ENCODE data around the gene PSEN1.

The PSEN1 gene

DNA sequence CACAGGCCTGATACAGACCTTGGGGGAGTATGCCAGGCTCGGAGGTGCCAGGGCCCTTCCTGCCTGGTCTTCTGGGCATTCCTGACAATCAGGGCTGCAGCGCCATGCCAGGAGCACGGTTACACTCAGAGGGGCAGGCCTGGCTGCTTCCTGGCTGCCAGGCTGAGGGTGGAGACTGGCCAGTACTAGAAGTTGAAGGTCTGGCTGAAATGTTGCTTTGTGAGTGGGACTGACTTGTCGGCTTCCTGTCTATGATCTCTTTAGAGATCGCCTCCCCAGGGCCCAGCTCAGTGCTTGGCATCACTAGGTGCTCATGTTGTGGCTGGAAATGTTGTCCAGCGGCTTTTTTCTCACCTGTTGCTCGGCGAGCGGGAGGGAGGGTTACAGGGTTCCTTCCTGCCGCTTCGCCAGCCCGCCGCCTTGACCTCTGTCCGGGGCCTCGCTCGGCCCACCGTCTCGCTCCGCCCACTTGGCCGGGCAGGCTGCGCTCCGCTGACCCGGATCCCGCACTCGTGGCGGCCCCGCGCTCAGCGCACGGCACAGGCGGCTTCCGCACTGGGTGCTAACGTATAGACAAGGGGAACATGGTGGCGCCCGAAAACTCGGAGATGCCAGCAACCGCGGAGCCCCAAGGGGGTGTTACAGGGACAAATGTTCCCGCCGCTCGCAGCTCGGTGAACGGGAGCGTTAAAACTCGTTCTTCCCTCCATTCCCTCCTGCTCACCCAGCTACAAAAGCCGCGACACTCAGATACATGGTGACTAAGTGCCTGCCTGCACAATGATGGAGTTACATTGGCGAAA lies 133.6 kb downstream of the PSEN1 start:
- no peaks in the 10 kb centered on the region for H3K27me3 ChIP-seq (ENCODE audit: insufficient read depth, low read depth)
- H3K4me3 ChIP-seq (IDR thresholded peaks at IDR 0.05; ENCODE audit: insufficient read depth, low read depth, low read length) = no peak overlapping the region
- no peaks in the 10 kb centered on the region for H3K4me1 ChIP-seq (ENCODE audit: low read depth, poor library complexity, severe bottlenecking)
- no peak overlapping the region for H3K9ac ChIP-seq
- no peaks in the 10 kb centered on the region for H4K20me1 ChIP-seq (ENCODE audit: insufficient read depth)
- no peaks in the 10 kb centered on the region for H3K36me3 ChIP-seq (ENCODE audit: insufficient read depth)
- TF ChIP-seq, protein P1, sequence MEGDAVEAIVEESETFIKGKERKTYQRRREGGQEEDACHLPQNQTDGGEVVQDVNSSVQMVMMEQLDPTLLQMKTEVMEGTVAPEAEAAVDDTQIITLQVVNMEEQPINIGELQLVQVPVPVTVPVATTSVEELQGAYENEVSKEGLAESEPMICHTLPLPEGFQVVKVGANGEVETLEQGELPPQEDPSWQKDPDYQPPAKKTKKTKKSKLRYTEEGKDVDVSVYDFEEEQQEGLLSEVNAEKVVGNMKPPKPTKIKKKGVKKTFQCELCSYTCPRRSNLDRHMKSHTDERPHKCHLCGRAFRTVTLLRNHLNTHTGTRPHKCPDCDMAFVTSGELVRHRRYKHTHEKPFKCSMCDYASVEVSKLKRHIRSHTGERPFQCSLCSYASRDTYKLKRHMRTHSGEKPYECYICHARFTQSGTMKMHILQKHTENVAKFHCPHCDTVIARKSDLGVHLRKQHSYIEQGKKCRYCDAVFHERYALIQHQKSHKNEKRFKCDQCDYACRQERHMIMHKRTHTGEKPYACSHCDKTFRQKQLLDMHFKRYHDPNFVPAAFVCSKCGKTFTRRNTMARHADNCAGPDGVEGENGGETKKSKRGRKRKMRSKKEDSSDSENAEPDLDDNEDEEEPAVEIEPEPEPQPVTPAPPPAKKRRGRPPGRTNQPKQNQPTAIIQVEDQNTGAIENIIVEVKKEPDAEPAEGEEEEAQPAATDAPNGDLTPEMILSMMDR (conservative IDR thresholded peaks at IDR 0.05; ENCODE audit: low read depth, low read length) = no peak
- no peaks in the 10 kb centered on the region for H3K79me2 ChIP-seq (ENCODE audit: insufficient read depth, low read depth)
- H2AFZ ChIP-seq (ENCODE audit: low read depth) = no peak overlapping the region
- no peak overlapping the region for H3K27ac ChIP-seq
- H3K4me2 ChIP-seq = no peak overlapping the region

DNA sequence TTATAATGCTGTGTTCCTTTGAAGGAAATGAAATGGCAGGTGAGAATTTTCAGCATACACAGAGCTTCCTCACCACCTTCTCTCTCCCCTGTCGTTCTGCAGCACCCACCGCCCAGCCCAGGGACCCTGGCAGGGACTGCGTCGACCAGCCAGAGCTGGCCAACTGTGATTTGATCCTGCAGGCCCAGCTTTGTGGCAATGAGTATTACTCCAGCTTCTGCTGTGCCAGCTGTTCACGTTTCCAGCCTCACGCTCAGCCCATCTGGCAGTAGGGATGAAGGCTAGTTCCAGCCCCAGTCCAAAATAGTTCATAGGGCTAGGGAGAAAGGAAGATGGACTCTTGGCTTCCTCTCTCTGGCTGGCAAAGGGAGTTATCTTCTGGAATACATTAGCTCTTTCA lies 136.1 kb downstream of the PSEN1 start:
- H4K20me1 ChIP-seq (ENCODE audit: insufficient read depth) = no peaks in the 10 kb centered on the region
- no peak overlapping the region for H3K27ac ChIP-seq
- H3K4me2 ChIP-seq = no peak overlapping the region
- no peaks in the 10 kb centered on the region for H3K27me3 ChIP-seq (ENCODE audit: insufficient read depth, low read depth)
- H3K4me1 ChIP-seq (ENCODE audit: low read depth, poor library complexity, severe bottlenecking) = no peaks in the 10 kb centered on the region
- no peak overlapping the region for H3K9ac ChIP-seq
- no peaks in the 10 kb centered on the region for H3K79me2 ChIP-seq (ENCODE audit: insufficient read depth, low read depth)
- no peak overlapping the region for H2AFZ ChIP-seq (ENCODE audit: low read depth)
- no peak overlapping the region for H3K4me3 ChIP-seq (IDR thresholded peaks at IDR 0.05; ENCODE audit: insufficient read depth, low read depth, low read length)
- TF ChIP-seq, protein P1 (conservative IDR thresholded peaks at IDR 0.05; ENCODE audit: low read depth, low read length) = no peak
- no peaks in the 10 kb centered on the region for H3K36me3 ChIP-seq (ENCODE audit: insufficient read depth)
